Endodermal cell (in vitro differentiated cells): ENCODE results near the gene SCFD2. TPM values are rescaled to one million over a fixed set of nuclear protein-coding genes. Genes with fewer than 3 reads are reported as not detected.

Experiments
- DNase-seq: peaks from one replicate; pipeline ENCODE4 v3.0.0-alpha.2; 2017
- H3K27ac ChIP-seq: 2 replicates; pipeline ENCODE4 v1.5.1; 2013; ENCODE audit warnings: mild to moderate bottlenecking, low read depth, low read length, moderate library complexity
- H3K27me3 ChIP-seq: 2 replicates; pipeline ENCODE4 v1.6.1; 2013; ENCODE audit warnings: mild to moderate bottlenecking, low read length, moderate library complexity; ENCODE audit not compliant: insufficient read depth, control insufficient read depth, poor library complexity, severe bottlenecking
- H3K36me3 ChIP-seq: 2 replicates; pipeline ENCODE4 v1.7.0; 2013; ENCODE audit warnings: mild to moderate bottlenecking, low read length, moderate library complexity; ENCODE audit not compliant: control insufficient read depth, insufficient read depth
- H3K4me1 ChIP-seq: one replicate; pipeline ENCODE4 v1.7.0; 2013; ENCODE audit warnings: low read length; ENCODE audit not compliant: control insufficient read depth, insufficient read depth
- H3K4me3 ChIP-seq: 2 replicates; pipeline ENCODE4 v1.5.1; 2013; ENCODE audit warnings: mild to moderate bottlenecking, low read length, moderate library complexity
- H3K9ac ChIP-seq: 2 replicates; pipeline ENCODE4 v1.6.1; 2013; ENCODE audit warnings: mild to moderate bottlenecking, low read length, moderate library complexity; ENCODE audit not compliant: poor library complexity, severe bottlenecking; ENCODE audit errors: extremely low read depth
- H3K9me3 ChIP-seq: 2 replicates; pipeline ENCODE4 v1.6.1; 2013; ENCODE audit warnings: mild to moderate bottlenecking, low read length, moderate library complexity; ENCODE audit not compliant: control insufficient read depth
- H3K27ac Mint-ChIP-seq: 2 replicates; pipeline ENCODE4 v1.8.0; 2020; ENCODE audit warnings: mixed read lengths
- H3K27me3 Mint-ChIP-seq: 2 replicates; pipeline ENCODE4 v1.8.0; 2021; ENCODE audit warnings: mild to moderate bottlenecking, mixed read lengths; ENCODE audit not compliant: insufficient read depth
- H3K36me3 Mint-ChIP-seq: 2 replicates; pipeline ENCODE4 v1.8.0; 2020; ENCODE audit warnings: low read depth, mixed read lengths
- H3K4me1 Mint-ChIP-seq: 2 replicates; pipeline ENCODE4 v1.8.0; 2020; ENCODE audit warnings: mixed read lengths
- H3K4me3 Mint-ChIP-seq: 2 replicates; pipeline ENCODE4 v1.8.0; 2020; ENCODE audit warnings: mild to moderate bottlenecking, moderate library complexity, mixed read lengths
- H3K9me3 Mint-ChIP-seq: 2 replicates; pipeline ENCODE4 v1.8.0; 2020; ENCODE audit warnings: mild to moderate bottlenecking, mixed read lengths
- CTCF ChIP-seq: fragments of 200-600 bp; sonication (generic); conservative IDR thresholded peaks from 2 replicates; pipeline ENCODE4 v1.5.0; 2021; ENCODE audit warnings: antibody characterized with exemption, mild to moderate bottlenecking
- WGBS, 2 experiments: methylation state at CpG; one replicate each; pipeline versions ENCODE4 v1.1.5 to v1.1.7; 2013; ENCODE audit warnings: missing lambda C conversion rate in 2 of 2, mixed read lengths in 1 of 2; ENCODE audit not compliant: insufficient coverage in 1 of 2, insufficient read length in 1 of 2; 5-methylcytosine and 5-hydroxymethylcytosine counted together
- total RNA-seq, 2 donors: library from RNA; stranded (reverse); fragmentation: NEBNext Ultra II Directional in 1 of 2; extraction: Animal tissue kit (Norgen Biotek cat#: 25700) in 1 of 2; gene quantifications; 2 replicates in 1 of 2; 3 replicates in 1 of 2; pipeline ENCODE4 v1.2.1, GENCODE V29; 2021

Gene SCFD2
- total RNA-seq, 2 donors from 2014 or later = 5.7 to 6.5 TPM

GRCh38 chr4:53013873-53014775 lies 351.7 kb downstream of the SCFD2 start:
- Histone ChIP-seq H3K9ac (no peak overlapping the region), H3K36me3 (no peaks in the 10 kb centered on the region), H3K27me3 (no peaks in the 10 kb centered on the region), H3K4me1 (no peaks in the 10 kb centered on the region), H3K9me3 (no peaks in the 10 kb centered on the region), H3K4me3 (no peak overlapping the region), H3K27ac (no peak overlapping the region)
- Mint-ChIP-seq H3K4me3 (no peak overlapping the region), H3K27ac (no peak overlapping the region), H3K36me3 (no peaks in the 10 kb centered on the region), H3K9me3 (no peaks in the 10 kb centered on the region), H3K4me1 (peaks cover 15% of the 10 kb centered on the region), H3K27me3 (no peaks in the 10 kb centered on the region)
- WGBS, 2 experiments = 93 to 96% methylated on average over 4 to 5 of the region's 5 CpGs
- DNase-seq = no peak
- TF ChIP-seq CTCF = no peak

GRCh38 chr4:53012738-53013137 lies 353.1 kb downstream of the SCFD2 start:
- Histone ChIP-seq H3K4me1 (no peaks in the 10 kb centered on the region), H3K4me3 (no peak overlapping the region), H3K9ac (no peak overlapping the region), H3K36me3 (no peaks in the 10 kb centered on the region), H3K27ac (no peak overlapping the region), H3K9me3 (peaks cover 12% of the 10 kb centered on the region), H3K27me3 (no peaks in the 10 kb centered on the region)
- no peak for TF ChIP-seq CTCF
- Mint-ChIP-seq H3K27me3 (no peaks in the 10 kb centered on the region), H3K4me1 (peaks cover 17% of the 10 kb centered on the region), H3K4me3 (no peak overlapping the region), H3K9me3 (peaks cover 5% of the 10 kb centered on the region), H3K27ac (no peak overlapping the region), H3K36me3 (no peaks in the 10 kb centered on the region)
- WGBS, 2 experiments = 86 to 91% methylated on average over 1 of the region's 1 CpG
- DNase-seq = no peak

GRCh38 chr4:53011259-53011905 lies 354.5 kb downstream of the SCFD2 start:
- no peak for DNase-seq
- Mint-ChIP-seq H3K27me3 (no peaks in the 10 kb centered on the region), H3K36me3 (no peaks in the 10 kb centered on the region), H3K4me1 (peaks cover 17% of the 10 kb centered on the region), H3K4me3 (no peak overlapping the region), H3K9me3 (peaks cover 8% of the 10 kb centered on the region), H3K27ac (no peak overlapping the region)
- H3K27ac ChIP-seq = no peak overlapping the region
- WGBS, 2 experiments = 89% methylated on average over 2 of the region's 2 CpGs; no CpG with 5 or more reads in 1 of the 2 experiments
- TF ChIP-seq CTCF = no peak
- H3K36me3 ChIP-seq = no peaks in the 10 kb centered on the region
- H3K9ac ChIP-seq = no peak overlapping the region
- H3K27me3 ChIP-seq = no peaks in the 10 kb centered on the region
- peaks cover 23% of the 10 kb centered on the region for H3K9me3 ChIP-seq
- no peaks in the 10 kb centered on the region for H3K4me1 ChIP-seq
- no peak overlapping the region for H3K4me3 ChIP-seq
